HepG2 (cell line): ENCODE measurements around the gene PALMD. TPM values are rescaled to one million over a fixed set of nuclear protein-coding genes. Genes with fewer than 3 reads are reported as not detected.

Experiments used
- CHCHD3 ChIP-seq: sonication (generic); formaldehyde crosslinking; IDR thresholded peaks from 2 replicates; pipeline ENCODE4 v1.8.0; 2022; ENCODE audit warnings: mild to moderate bottlenecking, missing genetic modification reagents, moderate library complexity
- ELK4 ChIP-seq: sonication (generic); formaldehyde crosslinking; IDR thresholded peaks from 2 replicates; pipeline ENCODE4 v1.9.0; 2021; ENCODE audit warnings: missing genetic modification reagents, borderline replicate concordance
- ETV5 ChIP-seq: IDR thresholded peaks from 2 replicates; pipeline ENCODE4 v1.6.1; 2018; ENCODE audit warnings: missing biosample characterization, missing genetic modification reagents, inconsistent platforms, borderline replicate concordance
- HIC2 ChIP-seq: sonication (generic); formaldehyde crosslinking; IDR thresholded peaks from 2 replicates; pipeline ENCODE4 v1.9.0; 2022; ENCODE audit warnings: low read depth, missing genetic modification reagents
- KLF11 ChIP-seq: IDR thresholded peaks from 2 replicates; pipeline ENCODE4 v1.6.1; 2016; ENCODE audit warnings: missing compliant biosample characterization
- NBN ChIP-seq: fragments of 450-650 bp; conservative IDR thresholded peaks from 2 replicates; pipeline ENCODE4 v1.6.1; 2017
- NFIC ChIP-seq: IDR thresholded peaks from 2 replicates; pipeline ENCODE4 v1.6.1; 2012; ENCODE audit warnings: mild to moderate bottlenecking, low read length, inconsistent platforms
- ONECUT2 ChIP-seq: sonication (generic); formaldehyde crosslinking; IDR thresholded peaks from 2 replicates; pipeline ENCODE4 v1.4.0; 2020; ENCODE audit warnings: missing genetic modification reagents
- PLRG1 ChIP-seq: fragments of 450-650 bp; conservative IDR thresholded peaks from 2 replicates; pipeline ENCODE4 v1.6.1; 2016
- RBM39 ChIP-seq: fragments of 200-400 bp; formaldehyde crosslinking; IDR thresholded peaks from one replicate; pipeline ENCODE4 v1.6.1; 2018; ENCODE audit warnings: antibody characterized with exemption, mild to moderate bottlenecking, low read depth, low read length; ENCODE audit not compliant: poor library complexity, severe bottlenecking
- REST ChIP-seq, 2 experiments: IDR thresholded peaks; 2 replicates each; pipeline ENCODE4 v1.6.1; 2011 to 2012; ENCODE audit warnings: low read length in 2 of 2, borderline replicate concordance in 1 of 2, low read depth in 1 of 2, mild to moderate bottlenecking in 1 of 2, moderate library complexity in 1 of 2
- ZBTB3 ChIP-seq: sonication (generic); formaldehyde crosslinking; IDR thresholded peaks from 2 replicates; pipeline ENCODE4 v1.4.0; 2020; ENCODE audit warnings: low read depth, mild to moderate bottlenecking, moderate library complexity, missing genetic modification reagents, borderline replicate concordance
- ZNF33B ChIP-seq: sonication (generic); formaldehyde crosslinking; IDR thresholded peaks from 2 replicates; pipeline ENCODE4 v1.5.1; 2020; ENCODE audit warnings: mild to moderate bottlenecking, missing genetic modification reagents
- ZNF382 ChIP-seq: sonication (generic); formaldehyde crosslinking; IDR thresholded peaks from 2 replicates; pipeline ENCODE4 v1.5.0; 2020; ENCODE audit warnings: missing genetic modification reagents, mild to moderate bottlenecking, borderline replicate concordance
- ZNF616 ChIP-seq: sonication (generic); formaldehyde crosslinking; IDR thresholded peaks from 2 replicates; pipeline ENCODE4 v1.5.0; 2020; ENCODE audit warnings: low read depth, mild to moderate bottlenecking, missing genetic modification reagents
- ZNF672 ChIP-seq: sonication (generic); formaldehyde crosslinking; IDR thresholded peaks from 2 replicates; pipeline ENCODE4 v1.8.1; 2022; ENCODE audit warnings: missing genetic modification reagents
- polyA plus RNA-seq, 8 experiments: library from polyadenylated mRNA; depleted of rRNA in 3 of 8; stranded (reverse) in 7 of 8; unstranded in 1 of 8; fragments of >200 nt; fragmentation: Illumina TruSeq in 4 of 8; extraction: Trizol in 4 of 8; gene quantifications; 2 replicates each; pipeline versions ENCODE4 v1.2.1 to v1.2.3, GENCODE V29; 2011 to 2016; ENCODE audit warnings: low read depth in 4 of 8, missing spikeins in 1 of 8, mixed read lengths in 1 of 8; ENCODE audit not compliant: insufficient read depth in 1 of 8
- total RNA-seq, 5 experiments: library from RNA; depleted of rRNA; stranded (reverse); fragments of >200 nt; fragmentation: Illumina TruSeq; extraction: Trizol; gene quantifications; 2 replicates each; pipeline ENCODE4 v1.2.3, GENCODE V29; 2016; ENCODE audit warnings: low read depth in 1 of 5
- TF ChIP-seq, protein P1 (sequence below): sonication (generic); formaldehyde crosslinking; conservative IDR thresholded peaks from 2 replicates; pipeline ENCODE4 v1.5.0; 2020; ENCODE audit warnings: missing genetic modification reagents
- TF ChIP-seq, protein P2 (sequence below): IDR thresholded peaks from 2 replicates; pipeline ENCODE4 v1.6.1; 2018; ENCODE audit warnings: missing genetic modification reagents

PALMD gene
- total and polyA plus RNA-seq, 2 of the 13 experiments (the other 11 are each of a cell fraction or from before 2014, with no cell fraction given): 5.5 to 31.1 TPM

DNA sequence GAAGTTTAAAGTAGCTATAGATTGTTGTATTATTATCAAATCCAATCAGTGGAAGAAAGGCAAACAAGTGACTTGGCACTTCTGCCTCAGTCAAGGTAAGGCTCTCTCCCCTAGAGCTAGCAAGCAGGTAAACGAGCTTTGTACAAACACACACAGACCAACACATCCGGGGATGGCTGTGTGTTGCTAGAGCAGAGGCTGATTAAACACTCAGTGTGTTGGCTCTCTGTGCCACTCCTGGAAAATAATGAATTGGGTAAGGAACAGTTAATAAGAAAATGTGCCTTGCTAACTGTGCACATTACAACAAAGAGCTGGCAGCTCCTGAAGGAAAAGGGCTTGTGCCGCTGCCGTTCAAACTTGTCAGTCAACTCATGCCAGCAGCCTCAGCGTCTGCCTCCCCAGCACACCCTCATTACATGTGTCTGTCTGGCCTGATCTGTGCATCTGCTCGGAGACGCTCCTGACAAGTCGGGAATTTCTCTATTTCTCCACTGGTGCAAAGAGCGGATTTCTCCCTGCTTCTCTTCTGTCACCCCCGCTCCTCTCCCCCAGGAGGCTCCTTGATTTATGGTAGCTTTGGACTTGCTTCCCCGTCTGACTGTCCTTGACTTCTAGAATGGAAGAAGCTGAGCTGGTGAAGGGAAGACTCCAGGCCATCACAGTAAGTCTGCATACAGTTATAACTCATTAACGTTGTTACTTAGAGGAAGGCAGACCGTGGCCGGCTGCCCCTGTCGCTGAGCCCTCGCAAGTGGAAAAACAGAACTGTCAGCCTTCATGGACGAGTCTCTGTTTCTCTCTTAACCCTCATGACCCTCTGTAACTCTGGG is at the start of gene PALMD (continued):
- TF ChIP-seq ZNF33B (CRISPR knock-in tag) (0 out of 2 replicates have a peak, but pooled peaks have one; percentile 80), NFIC (no peak), RBM39 (no peak), ZNF672 (CRISPR knock-in tag) (0 out of 2 replicates have a peak, but pooled peaks have one; percentile 31), ELK4 (CRISPR knock-in tag) (no peak), ONECUT2 (CRISPR knock-in tag) (no peak), HIC2 (CRISPR knock-in tag) (no peak), ETV5 (CRISPR knock-in tag) (peak; percentile 79), NBN (no peak), ZNF382 (CRISPR knock-in tag) (no peak), REST (IDR thresholded peaks at IDR 0.05; ENCODE audit: borderline replicate concordance in 1 of 2, low read depth in 1 of 2, low read length in 2 of 2) (0 out of 4 replicates have a peak, but pooled peaks of 1 of the 2 experiments have one; percentile 25), PLRG1 (no peak), ZBTB3 (CRISPR knock-in tag) (no peak), KLF11 (CRISPR knock-in tag) (no peak), ZNF616 (CRISPR knock-in tag) (no peak), CHCHD3 (no peak)
- TF ChIP-seq, protein P1, sequence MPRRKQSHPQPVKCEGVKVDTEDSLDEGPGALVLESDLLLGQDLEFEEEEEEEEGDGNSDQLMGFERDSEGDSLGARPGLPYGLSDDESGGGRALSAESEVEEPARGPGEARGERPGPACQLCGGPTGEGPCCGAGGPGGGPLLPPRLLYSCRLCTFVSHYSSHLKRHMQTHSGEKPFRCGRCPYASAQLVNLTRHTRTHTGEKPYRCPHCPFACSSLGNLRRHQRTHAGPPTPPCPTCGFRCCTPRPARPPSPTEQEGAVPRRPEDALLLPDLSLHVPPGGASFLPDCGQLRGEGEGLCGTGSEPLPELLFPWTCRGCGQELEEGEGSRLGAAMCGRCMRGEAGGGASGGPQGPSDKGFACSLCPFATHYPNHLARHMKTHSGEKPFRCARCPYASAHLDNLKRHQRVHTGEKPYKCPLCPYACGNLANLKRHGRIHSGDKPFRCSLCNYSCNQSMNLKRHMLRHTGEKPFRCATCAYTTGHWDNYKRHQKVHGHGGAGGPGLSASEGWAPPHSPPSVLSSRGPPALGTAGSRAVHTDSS: no peak
- TF ChIP-seq, protein P2, sequence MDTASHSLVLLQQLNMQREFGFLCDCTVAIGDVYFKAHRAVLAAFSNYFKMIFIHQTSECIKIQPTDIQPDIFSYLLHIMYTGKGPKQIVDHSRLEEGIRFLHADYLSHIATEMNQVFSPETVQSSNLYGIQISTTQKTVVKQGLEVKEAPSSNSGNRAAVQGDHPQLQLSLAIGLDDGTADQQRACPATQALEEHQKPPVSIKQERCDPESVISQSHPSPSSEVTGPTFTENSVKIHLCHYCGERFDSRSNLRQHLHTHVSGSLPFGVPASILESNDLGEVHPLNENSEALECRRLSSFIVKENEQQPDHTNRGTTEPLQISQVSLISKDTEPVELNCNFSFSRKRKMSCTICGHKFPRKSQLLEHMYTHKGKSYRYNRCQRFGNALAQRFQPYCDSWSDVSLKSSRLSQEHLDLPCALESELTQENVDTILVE (CRISPR knock-in tag): no peak
